ENCODE results near the gene GPR155. TPM values are rescaled to one million over a fixed set of nuclear protein-coding genes. Genes with fewer than 3 reads are reported as not detected.
A peak's percentile ranks its signal among the peaks of the same experiment; 100 is the strongest.

Gene GPR155
- total and polyA plus RNA-seq, 2 of the 4 experiments (the other 2 are of a cell fraction), result 2.3 to 3.4 TPM

DNA sequence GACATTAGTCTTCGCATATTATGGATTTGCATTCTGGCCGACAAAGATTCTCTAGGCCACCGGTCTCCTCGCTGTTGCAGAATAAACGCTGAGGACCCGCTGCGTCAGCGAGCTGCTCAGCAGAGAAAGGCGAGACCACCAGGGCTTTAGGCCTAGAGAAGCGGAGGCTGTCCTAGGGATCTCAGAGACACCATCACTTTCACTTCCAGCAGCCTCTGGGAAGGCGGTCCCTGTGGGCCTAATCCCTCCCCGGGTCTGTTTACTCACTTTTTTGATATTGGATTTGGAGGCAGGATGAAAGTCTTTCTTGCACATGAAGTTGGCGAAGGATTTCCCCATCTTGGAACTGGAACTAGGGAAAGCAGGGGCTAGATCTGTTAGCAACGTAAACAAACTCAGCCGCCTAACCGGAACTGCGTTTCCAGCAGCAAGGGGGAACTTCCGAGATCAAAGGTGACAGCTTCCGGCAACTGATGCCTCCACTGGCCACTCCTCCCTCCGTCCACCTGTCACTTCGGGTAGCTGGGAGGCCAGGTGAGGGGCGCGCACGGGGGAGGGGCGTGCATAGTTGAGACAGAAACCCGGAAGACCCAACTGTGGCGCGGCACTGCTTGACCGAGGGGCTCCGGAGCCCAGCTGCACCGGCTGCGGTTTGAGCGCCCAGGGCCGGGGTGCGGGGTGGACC lies 91.4 kb downstream of the GPR155 start, which contains the start of gene SCRN3:
TSS of gene SCRN3 (plus strand) at position 447 of the 685 bp plus-strand sequence. CDS start 2,554 bp downstream, outside the sequence.
- Histone ChIP-seq H3K4me1 (ENCODE audit: control insufficient read depth, insufficient read depth, low read length) (peaks cover 2% of the 10 kb centered on the region; the same call in 1 of the 2 replicates), H3K27ac (ENCODE audit: insufficient read depth, low read length) (peak within 1 kb of the TSS; percentile 78), H2BK15ac (ENCODE audit: low read depth, low read length) (no peak within 1 kb of the TSS; the same call in 2 of the 3 replicates), H4K5ac (ENCODE audit: low read depth, low read length) (peak within 1 kb of the TSS; percentile 98), H2AK5ac (ENCODE audit: low read depth, low read length) (peak within 1 kb of the TSS; percentile 29; the same call in 1 of the 2 replicates), H3K79me1 (ENCODE audit: low read depth in 1 of 2, low read length in 2 of 2) (peaks cover 8 to 32% of the 10 kb centered on the region in 2 experiments), H2BK120ac (ENCODE audit: low read depth, low read length) (peak within 1 kb of the TSS; percentile 79), H2BK20ac (ENCODE audit: low read depth, low read length) (no peak within 1 kb of the TSS), H3K4me2 (ENCODE audit: low read depth, low read length) (peak within 1 kb of the TSS; percentile 97), H2AK9ac (replicated peaks; ENCODE audit: low read depth, low read length, poor library complexity) (peak within 1 kb of the TSS; percentile 89), H3K4ac (ENCODE audit: low read depth, low read length) (peak within 1 kb of the TSS; percentile 96), H3K9me3 (ENCODE audit: control insufficient read depth, insufficient read depth, low read length) (no peaks in the 10 kb centered on the region), H3K4me3 (ENCODE audit: insufficient read depth, low read depth, low read length) (peak within 1 kb of the TSS; percentile 93), H4K20me1 (ENCODE audit: insufficient read depth, low read length) (no peaks in the 10 kb centered on the region), H4K8ac (ENCODE audit: low read depth in 2 of 2, low read length in 2 of 2) (peak within 1 kb of the TSS; percentile 31 to 96), H3K27me3 (ENCODE audit: control insufficient read depth, insufficient read depth, low read length) (no peaks in the 10 kb centered on the region), H4K91ac (ENCODE audit: insufficient read depth, low read depth, low read length) (peak within 1 kb of the TSS; percentile 91), H3K36me3 (ENCODE audit: control insufficient read depth, insufficient read depth, low read length) (peaks cover under 1% of the 10 kb centered on the region), H2BK5ac (ENCODE audit: low read depth, low read length, poor library complexity, severe bottlenecking) (peak within 1 kb of the TSS; percentile 95), H3K18ac (ENCODE audit: low read depth, low read length) (peak within 1 kb of the TSS; percentile 94), H3K23ac (ENCODE audit: low read depth, low read length) (peak within 1 kb of the TSS; percentile 94), H3K9me1 (ENCODE audit: insufficient read depth, low read length) (no peaks in the 10 kb centered on the region), H3K9ac (ENCODE audit: low read depth, low read length) (peak within 1 kb of the TSS; percentile 99), H2AFZ (replicated peaks; ENCODE audit: low read length, poor library complexity) (peak within 1 kb of the TSS; percentile 97), H3K56ac (ENCODE audit: extremely low read depth, insufficient read depth, low read length) (peak within 1 kb of the TSS; percentile 89), H3K14ac (replicated peaks; ENCODE audit: low read depth, low read length) (peak within 1 kb of the TSS; percentile 96)
- ChIA-PET POLR2A (ENCODE audit: unreplicated experiment) (no interaction called here), CTCF (interaction anchor here (0.6 to 1.1 kb wide), 2 partner anchors 9 to 14 kb away, joined by 3 to 5 read pairs; no protein-coding TSS in a partner anchor)
- intact Hi-C loops (cut with micrococcal nuclease) (no loop called here), dilution Hi-C loops (cut with HindIII; ENCODE audit: low sequenced_read_pairs, unreplicated experiment) (no loop called here), in situ Hi-C loops (cut with MboI; ENCODE audit: low sequenced_read_pairs) (no loop called here)
- WGBS, 2 experiments (ENCODE audit: extremely low coverage in 2 of 2, insufficient read length in 1 of 2), result 0% methylated on average over 6 of the region's 35 CpGs; no CpG with 5 or more reads in 1 of the 2 experiments
- ATAC-seq (ENCODE audit: low read depth) (peak; percentile 88), DNase-seq (peak; percentile 79)
- BruUV-seq (replicated peaks), result TSS peak; percentile 71
- peak; percentile 70 for TF ChIP-seq RCOR1 (IDR thresholded peaks at IDR 0.05; ENCODE audit: insufficient replicate concordance, low read length)
- no peak for TF ChIP-seq MXI1 (IDR thresholded peaks at IDR 0.05; ENCODE audit: borderline replicate concordance, low read depth, low read length)
- TF ChIP-seq, protein P1, sequence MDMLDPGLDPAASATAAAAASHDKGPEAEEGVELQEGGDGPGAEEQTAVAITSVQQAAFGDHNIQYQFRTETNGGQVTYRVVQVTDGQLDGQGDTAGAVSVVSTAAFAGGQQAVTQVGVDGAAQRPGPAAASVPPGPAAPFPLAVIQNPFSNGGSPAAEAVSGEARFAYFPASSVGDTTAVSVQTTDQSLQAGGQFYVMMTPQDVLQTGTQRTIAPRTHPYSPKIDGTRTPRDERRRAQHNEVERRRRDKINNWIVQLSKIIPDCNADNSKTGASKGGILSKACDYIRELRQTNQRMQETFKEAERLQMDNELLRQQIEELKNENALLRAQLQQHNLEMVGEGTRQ (IDR thresholded peaks at IDR 0.05; ENCODE audit: low read depth, low read length), result no peak
- TF ChIP-seq NFE2L2 (IDR thresholded peaks at IDR 0.05; ENCODE audit: low read depth, low read length), result no peak
- peak; percentile 65 for TF ChIP-seq POLR2A (IDR thresholded peaks at IDR 0.05; ENCODE audit: low read depth, low read length)
- no peak for TF ChIP-seq CEBPB (IDR thresholded peaks at IDR 0.05; ENCODE audit: low read depth, low read length)
- TF ChIP-seq MAFK (IDR thresholded peaks at IDR 0.05; ENCODE audit: low read depth, low read length), result no peak
- TF ChIP-seq MAZ (IDR thresholded peaks at IDR 0.05; ENCODE audit: borderline replicate concordance, low read depth, low read length), result peak; percentile 71; the same call in 1 of the 2 replicates

Measured in IMR-90 (cell line).